Measurements from ENCODE around the gene FGGY.
"Not testable (repeated sequence)": the region's sequence is repeated elsewhere in the genome, so short reads cannot be mapped to it uniquely, and the experiment has no call there.

The FGGY gene

DNA sequence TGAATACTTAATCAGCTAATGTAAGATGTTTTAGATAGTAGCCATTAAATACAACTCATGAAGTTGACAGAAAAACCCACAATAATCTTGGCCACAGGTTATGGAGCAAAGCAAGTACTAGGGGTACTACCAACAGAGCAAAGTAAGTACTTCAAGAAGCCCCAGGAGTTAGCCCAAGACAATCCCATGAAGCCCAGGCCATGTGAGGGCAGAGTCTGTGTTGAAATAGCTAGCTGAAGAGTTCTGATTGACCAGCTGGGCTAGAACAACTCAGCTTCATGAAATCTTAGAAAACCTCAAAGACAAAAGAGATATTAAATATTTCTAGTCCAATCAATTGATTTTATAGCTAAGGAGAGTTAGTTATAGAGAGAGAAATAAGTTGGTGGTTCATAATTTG is 304.9 kb downstream of the FGGY start:
- no peak for DNase-seq

GRCh38 chr1:59604191-59604590 is 307.3 kb downstream of the FGGY start:
- no peak for DNase-seq

GRCh38 chr1:59605184-59605583 is 308.3 kb downstream of the FGGY start:
- no peak for DNase-seq

DNA sequence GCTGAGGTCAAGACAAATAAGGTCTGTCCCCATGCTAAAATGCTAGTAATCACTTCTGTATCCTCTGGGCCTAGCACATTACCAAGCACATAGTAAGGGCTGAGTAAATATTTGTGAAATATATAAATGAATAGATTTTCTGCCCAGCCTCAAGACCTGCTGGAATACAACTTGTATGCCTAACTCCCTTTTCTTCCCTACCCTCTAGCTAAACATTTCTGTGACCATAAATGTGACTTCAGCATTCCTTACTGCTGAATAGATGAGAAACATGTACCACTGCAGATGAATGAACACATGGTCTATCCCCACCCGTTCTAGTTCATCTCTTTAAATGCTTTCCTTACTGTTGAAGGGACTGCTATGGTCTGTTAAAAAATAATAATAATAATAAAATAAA is 308.9 kb downstream of the FGGY start:
- DNase-seq = no peak

DNA sequence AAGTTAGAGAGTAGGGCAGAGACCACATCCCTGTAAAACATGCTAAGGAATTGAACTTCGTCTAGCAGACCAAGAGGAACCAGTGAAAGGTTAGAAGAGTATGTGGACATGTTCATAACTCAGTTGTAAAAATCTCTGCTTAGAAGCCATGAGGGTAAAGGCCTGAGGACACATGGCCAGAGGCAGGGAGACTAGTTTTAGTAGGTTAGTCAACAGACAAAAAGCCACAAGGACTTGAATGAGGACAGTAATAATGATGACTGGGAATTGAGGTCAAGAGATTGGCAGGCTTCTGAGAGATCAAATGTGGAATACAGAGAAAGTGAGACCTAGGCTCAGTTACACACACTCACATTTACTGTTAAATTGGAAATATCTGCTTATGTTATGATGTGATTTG is 312.4 kb downstream of the FGGY start:
- no peak for DNase-seq

DNA sequence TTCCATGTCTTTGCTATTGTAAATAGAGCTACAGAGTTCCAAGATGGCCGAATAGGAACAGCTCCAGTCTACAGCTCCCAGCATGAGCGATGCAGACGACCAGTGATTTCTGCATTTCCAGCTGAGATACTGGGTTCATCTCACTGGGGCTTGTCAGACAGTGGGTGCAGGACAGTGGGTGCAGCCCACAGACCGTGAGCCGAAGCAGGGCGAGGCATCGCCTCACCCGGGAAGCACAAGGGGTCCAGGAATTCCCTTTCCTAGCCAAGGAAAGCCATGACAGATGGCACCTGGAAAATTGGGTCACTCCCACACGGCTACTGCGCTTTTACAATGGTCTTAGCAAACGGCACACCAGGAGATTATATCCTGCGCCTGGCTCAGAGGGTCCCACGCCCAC is 313.6 kb downstream of the FGGY start:
- DNase-seq = not testable (repeated sequence)

DNA sequence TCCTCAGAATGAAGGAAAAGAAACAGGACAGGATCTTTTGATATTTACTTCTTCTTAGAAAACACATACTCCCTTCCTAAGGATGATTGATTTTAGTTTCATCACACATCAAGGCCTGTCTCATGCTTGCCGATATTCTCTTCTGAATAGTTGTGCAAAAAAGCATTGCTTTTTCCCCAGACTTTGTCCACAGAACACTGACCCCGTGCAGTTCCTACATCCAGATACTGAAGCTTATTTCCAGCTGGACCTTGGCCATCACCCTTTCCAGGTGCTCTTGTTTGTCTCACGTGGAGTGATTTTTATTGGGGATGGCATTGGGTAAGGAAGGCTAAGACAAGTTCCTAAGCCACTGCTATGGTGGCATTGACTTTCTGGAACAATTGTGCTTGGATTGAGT is 320.5 kb downstream of the FGGY start:
- no peak for DNase-seq

DNA sequence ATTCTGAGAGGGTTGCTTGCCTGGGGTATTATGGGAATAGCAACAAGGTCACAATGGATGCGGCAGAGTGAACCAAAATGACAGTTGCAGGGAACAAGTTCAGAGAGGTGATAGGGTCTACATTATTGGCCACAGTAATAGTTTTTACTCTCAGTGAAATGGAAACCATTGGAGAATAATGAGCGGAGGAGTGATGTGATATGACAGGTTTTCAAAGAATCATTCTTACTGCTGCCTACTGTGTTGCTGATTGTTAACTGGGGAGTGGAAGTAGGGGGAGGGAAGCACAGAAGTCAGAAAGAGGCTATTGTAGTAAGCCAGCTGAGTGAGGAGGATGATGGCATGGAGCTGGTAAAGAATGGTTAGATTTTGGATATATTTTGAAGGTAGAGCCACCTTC is 322.7 kb downstream of the FGGY start:
- DNase-seq = no peak

DNA sequence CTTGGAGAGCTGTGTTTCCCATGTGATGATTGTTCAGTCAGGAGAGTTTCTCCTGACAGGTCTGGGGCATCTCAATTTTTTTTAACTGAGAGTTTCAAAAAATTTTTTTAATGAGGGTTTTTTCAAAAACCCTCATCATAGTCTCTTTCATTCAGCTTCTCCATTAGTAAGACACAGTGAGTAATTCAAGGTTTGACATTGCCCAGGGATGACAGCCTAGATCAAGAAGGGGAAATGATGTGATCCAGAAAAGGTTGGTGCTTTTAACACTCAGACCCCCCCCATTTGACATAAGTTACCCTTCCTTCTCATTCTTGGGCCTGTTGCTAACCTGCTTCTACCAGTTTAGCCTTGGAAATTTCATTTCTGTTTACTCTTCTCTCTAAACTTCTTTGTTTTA is 328.5 kb downstream of the FGGY start:
- DNase-seq = no peak

GRCh38 chr1:59631561-59632255 is 334.8 kb downstream of the FGGY start:
- DNase-seq = no peak

GRCh38 chr1:59635097-59635496 is 338.2 kb downstream of the FGGY start:
- DNase-seq = no peak

- DNase-seq = no peak
Measured at GRCh38 chr1:59638231-59638711, 341.4 kb downstream of the FGGY start.

- DNase-seq = no peak
Measured at GRCh38 chr1:59639266-59639665, 342.4 kb downstream of the FGGY start.

- no peak for DNase-seq
Measured at GRCh38 chr1:59640851-59641250, 344.0 kb downstream of the FGGY start.

GRCh38 chr1:59641836-59642235 is 344.9 kb downstream of the FGGY start:
- no peak for DNase-seq

DNA sequence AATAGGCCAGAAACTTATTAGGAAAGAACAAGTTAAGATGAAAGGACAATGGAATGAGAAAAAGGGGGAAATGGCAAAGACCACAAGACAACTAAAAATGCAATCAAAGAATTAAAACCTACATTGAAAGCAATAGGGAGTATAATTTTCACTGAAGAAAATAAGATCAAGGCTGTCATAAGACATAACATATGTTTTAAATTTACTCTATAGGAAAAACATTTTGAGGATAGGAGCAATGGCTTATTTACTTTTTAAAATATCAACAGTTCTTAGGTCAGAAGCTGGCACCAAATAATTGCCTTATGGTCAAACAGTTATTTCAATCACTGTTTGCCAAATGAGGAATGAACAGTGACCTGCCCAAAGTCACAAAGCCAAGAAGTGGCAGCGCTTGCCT is 346.6 kb downstream of the FGGY start:
- DNase-seq = no peak

DNA sequence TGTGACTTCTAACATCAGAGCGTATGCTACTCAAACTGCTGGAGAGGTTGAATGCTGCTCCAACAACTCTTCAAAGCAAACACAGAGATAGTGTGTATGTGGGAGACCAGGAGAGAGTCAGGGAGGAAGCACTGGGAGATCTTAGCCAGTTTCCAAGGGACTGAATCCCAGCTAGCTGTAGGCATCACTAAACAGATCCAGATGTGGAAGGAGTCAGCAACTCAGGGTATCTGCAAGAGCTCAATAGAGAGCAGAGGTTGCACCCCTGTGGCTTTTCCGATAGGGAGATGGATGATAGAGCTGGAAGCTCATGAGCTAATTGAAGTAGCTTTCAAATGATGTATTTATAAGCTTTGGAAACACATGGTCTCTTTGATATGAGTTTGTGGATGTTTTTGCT is 349.0 kb downstream of the FGGY start:
- DNase-seq = no peak

DNA sequence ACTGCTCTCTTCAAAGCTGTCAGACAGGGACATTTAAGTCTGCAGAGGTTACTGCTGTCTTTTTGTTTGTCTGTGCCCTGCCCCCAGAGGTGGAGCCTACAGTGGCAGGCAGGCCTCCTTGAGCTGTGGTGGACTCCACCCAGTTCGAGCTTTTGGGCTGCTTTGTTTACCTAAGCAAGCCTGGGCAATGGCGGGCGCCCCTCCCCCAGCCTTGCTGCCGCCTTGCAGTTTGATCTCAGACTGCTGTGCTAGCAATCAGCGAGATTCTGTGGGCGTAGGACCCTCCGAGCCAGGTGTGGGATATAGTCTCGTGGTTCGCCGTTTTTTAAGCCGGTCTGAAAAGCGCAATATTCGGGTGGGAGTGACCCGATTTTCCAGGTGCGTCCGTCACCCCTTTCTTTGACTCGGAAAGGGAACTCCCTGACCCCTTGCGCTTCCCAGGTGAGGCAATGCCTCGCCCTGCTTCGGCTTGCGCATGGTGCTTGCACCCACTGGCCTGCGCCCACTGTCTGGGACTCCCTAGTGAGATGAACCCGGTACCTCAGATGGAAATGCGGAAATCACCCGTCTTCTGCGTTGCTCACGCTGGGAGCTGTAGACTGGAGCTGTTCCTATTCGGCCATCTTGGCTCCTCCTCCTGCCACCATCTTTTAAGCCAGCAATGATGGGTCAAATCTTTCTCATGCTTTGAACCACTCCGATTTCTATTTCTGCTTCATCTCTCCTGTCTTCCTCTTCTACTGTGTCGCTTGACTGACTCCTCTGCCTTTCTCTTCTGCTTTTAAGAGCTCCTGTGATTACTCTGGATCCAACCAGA is 356.5 kb downstream of the FGGY start:
- not testable (repeated sequence) for DNase-seq

DNA sequence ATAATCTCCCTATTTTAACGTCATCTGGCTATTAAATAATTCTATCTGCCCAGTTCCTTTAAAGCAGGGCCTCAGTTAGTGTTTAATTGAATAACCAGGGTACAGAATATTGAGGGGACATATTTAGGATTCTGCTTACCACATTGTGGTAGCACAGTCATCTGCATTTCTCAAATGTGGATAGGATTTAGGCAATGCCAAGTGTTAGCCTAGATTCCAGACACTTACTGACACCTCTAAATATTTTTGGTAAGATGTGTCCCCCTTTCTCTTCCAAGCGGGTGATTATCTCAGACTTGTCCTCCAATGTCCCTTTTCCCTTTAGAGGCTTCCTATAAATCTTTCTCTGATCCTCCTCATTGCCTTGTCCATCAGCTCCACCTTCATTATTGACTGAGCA is 357.1 kb downstream of the FGGY start:
- no peak for DNase-seq

DNA sequence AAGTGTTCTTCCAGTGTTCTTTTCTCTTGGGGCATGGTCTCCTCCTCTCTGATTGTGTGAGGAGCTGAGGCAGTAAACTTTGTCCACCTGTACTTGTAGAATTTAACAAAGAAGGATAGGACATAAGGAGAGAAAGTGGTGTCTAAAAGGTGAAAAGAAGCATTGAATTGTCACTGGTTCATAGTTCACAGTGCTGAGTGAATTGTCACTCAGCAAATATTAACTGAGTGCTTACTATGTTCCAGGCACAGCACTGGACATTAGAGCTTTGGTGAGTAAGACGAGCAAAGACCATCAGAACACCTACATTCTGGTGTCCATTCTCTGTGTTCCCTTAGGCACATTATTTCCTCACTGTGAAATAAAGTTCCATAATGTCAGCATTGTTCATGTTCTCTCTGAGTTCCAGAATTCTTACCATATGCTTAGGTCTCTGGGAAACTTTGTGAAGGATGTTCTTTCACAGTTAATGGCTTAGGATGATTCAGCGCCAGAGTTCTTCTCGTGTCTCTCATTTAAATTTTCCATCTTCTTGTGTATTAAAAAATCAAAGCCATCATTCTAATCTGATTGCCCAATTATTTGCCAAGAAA is 361.1 kb downstream of the FGGY start:
- no peak for DNase-seq

DNA sequence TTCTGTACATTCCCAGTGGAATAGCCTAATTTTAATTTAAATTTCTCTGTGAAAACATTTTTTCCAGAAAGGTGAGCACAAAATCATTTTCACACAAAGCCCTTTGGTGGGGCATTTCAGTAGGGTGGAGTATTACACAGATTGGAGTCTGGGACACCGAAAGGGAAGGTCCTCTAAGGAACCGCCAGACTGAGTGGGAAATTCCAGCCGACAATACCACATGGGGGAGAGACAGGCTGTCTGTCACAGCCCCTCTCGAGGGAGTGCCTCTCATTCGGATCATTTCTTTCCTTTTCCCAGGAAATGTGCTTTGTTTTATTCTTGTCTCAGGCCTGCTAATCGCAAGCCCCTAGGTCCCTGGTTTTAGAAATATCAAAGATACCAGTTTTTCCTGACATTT is 367.3 kb downstream of the FGGY start:
- DNase-seq = no peak

- no peak for DNase-seq
Measured at GRCh38 chr1:59666106-59666505, 369.2 kb downstream of the FGGY start.

DNA sequence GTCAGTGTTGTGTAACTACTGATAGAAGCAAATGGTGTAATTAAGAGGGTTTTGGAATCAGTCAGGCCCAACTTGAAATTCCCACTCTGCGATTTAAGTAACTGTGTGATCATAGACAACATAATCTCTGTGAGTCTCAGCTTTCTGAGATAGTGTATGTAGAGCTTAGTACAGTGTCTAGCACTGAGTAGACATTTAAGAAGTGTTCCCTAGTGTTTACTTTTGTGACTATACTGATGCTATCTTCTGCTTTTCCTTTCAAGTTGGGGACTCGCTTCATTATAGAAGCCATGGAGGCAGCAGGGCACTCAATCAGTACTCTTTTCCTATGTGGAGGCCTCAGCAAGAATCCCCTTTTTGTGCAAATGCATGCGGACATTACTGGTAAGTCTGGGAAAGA is 370.1 kb downstream of the FGGY start:
- no peak for DNase-seq

DNA sequence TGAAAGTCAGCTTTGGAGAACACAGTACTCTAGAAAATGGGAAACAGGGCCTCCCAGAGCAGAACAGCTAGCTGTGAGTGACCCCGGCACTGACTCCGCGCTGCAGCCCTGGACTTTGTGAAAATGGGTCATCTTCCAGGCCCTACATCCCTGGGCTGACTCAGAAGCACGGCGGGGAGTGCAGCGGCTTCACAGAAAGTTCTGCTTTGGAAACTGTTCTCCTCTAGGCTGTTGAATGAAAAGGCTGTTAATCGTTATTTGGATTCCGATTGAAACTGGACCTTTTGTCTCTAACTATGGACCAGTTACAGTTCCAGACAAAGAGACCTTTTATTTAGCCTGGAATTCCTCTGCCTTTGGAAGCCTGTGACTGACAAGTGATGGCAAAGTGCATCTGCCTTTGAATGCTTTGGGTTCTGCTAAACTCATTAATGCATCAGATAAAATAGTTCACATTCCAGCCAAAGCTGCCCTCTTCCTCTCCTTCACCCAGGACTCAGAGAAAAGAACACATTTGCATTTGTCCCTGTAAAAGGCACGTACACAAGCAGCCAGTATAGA is 372.9 kb downstream of the FGGY start:
- no peak for DNase-seq
